ENCODE results near the gene ACTRT2.

Gene ACTRT2

GRCh38 chr1:3020263-3020909 lies 881 bp upstream of the ACTRT2 start:
- H3K27me3 ChIP-seq (ENCODE audit: control insufficient read depth, insufficient read depth, low read length), result peaks cover 15% of the 10 kb centered on the region; the same call in 1 of the 2 replicates
- H3K36me3 ChIP-seq (ENCODE audit: control insufficient read depth, insufficient read depth, low read length), result no peaks in the 10 kb centered on the region
- H3K9me3 ChIP-seq (ENCODE audit: control insufficient read depth, insufficient read depth, low read depth, low read length), result peaks cover 9% of the 10 kb centered on the region
- H3K4me3 ChIP-seq (ENCODE audit: low read depth, low read length), result no peak overlapping the region
- H3K4me1 ChIP-seq (ENCODE audit: control insufficient read depth, insufficient read depth, low read length), result peaks cover 11% of the 10 kb centered on the region
- no peak overlapping the region for H3K9ac ChIP-seq (ENCODE audit: low read length)
- no peak overlapping the region for H3K27ac ChIP-seq (ENCODE audit: low read depth, low read length)

- peaks cover 11% of the 10 kb centered on the region; the same call in 1 of the 2 replicates for H3K27me3 ChIP-seq (ENCODE audit: control insufficient read depth, insufficient read depth, low read length)
- H3K9me3 ChIP-seq (ENCODE audit: control insufficient read depth, insufficient read depth, low read depth, low read length), result peaks cover 14% of the 10 kb centered on the region
- peak overlapping the region; percentile 16 for H3K9ac ChIP-seq (ENCODE audit: low read length)
- H3K27ac ChIP-seq (ENCODE audit: low read depth, low read length), result no peak overlapping the region
- no peaks in the 10 kb centered on the region for H3K36me3 ChIP-seq (ENCODE audit: control insufficient read depth, insufficient read depth, low read length)
- H3K4me1 ChIP-seq (ENCODE audit: control insufficient read depth, insufficient read depth, low read length), result peaks cover 11% of the 10 kb centered on the region
- no peak overlapping the region for H3K4me3 ChIP-seq (ENCODE audit: low read depth, low read length)
Measured at GRCh38 chr1:3021801-3022401, 634 bp downstream of the ACTRT2 start.

- H3K9me3 ChIP-seq (ENCODE audit: control insufficient read depth, insufficient read depth, low read depth, low read length), result peaks cover 13% of the 10 kb centered on the region
- H3K4me3 ChIP-seq (ENCODE audit: low read depth, low read length), result no peak overlapping the region
- H3K27me3 ChIP-seq (ENCODE audit: control insufficient read depth, insufficient read depth, low read length), result peaks cover 16% of the 10 kb centered on the region; the same call in 1 of the 2 replicates
Measured at GRCh38 chr1:3022511-3022973, 1.3 kb downstream of the ACTRT2 start.

GRCh38 chr1:3022976-3023375 lies 1.7 kb downstream of the ACTRT2 start:
- Histone ChIP-seq H3K4me1 (ENCODE audit: control insufficient read depth, insufficient read depth, low read length) (peaks cover 11% of the 10 kb centered on the region), H3K9me3 (ENCODE audit: control insufficient read depth, insufficient read depth, low read depth, low read length) (peaks cover 9% of the 10 kb centered on the region), H3K9ac (ENCODE audit: low read length) (no peak overlapping the region), H3K27ac (ENCODE audit: low read depth, low read length) (no peak overlapping the region), H3K27me3 (ENCODE audit: control insufficient read depth, insufficient read depth, low read length) (peaks cover 19% of the 10 kb centered on the region; the same call in 1 of the 2 replicates), H3K4me3 (ENCODE audit: low read depth, low read length) (no peak overlapping the region), H3K36me3 (ENCODE audit: control insufficient read depth, insufficient read depth, low read length) (no peaks in the 10 kb centered on the region)

More at GRCh38 chr1:3022511-3022973, 1.3 kb downstream of the ACTRT2 start:
- H3K9ac ChIP-seq (ENCODE audit: low read length), result no peak overlapping the region
- peaks cover 11% of the 10 kb centered on the region for H3K4me1 ChIP-seq (ENCODE audit: control insufficient read depth, insufficient read depth, low read length)
- no peaks in the 10 kb centered on the region for H3K36me3 ChIP-seq (ENCODE audit: control insufficient read depth, insufficient read depth, low read length)
- no peak overlapping the region for H3K27ac ChIP-seq (ENCODE audit: low read depth, low read length)

GRCh38 chr1:3024019-3024418 lies 2.8 kb downstream of the ACTRT2 start:
- no peaks in the 10 kb centered on the region for H3K36me3 ChIP-seq (ENCODE audit: control insufficient read depth, insufficient read depth, low read length)
- H3K9me3 ChIP-seq (ENCODE audit: control insufficient read depth, insufficient read depth, low read depth, low read length), result peaks cover 6% of the 10 kb centered on the region; the same call in 1 of the 2 replicates
- peaks cover 20% of the 10 kb centered on the region; the same call in 1 of the 2 replicates for H3K27me3 ChIP-seq (ENCODE audit: control insufficient read depth, insufficient read depth, low read length)
- no peak overlapping the region for H3K4me3 ChIP-seq (ENCODE audit: low read depth, low read length)
- H3K9ac ChIP-seq (ENCODE audit: low read length), result no peak overlapping the region
- H3K27ac ChIP-seq (ENCODE audit: low read depth, low read length), result no peak overlapping the region
- peaks cover 11% of the 10 kb centered on the region for H3K4me1 ChIP-seq (ENCODE audit: control insufficient read depth, insufficient read depth, low read length)

- H3K4me1 ChIP-seq (ENCODE audit: control insufficient read depth, insufficient read depth, low read length), result peaks cover 11% of the 10 kb centered on the region
- H3K4me3 ChIP-seq (ENCODE audit: low read depth, low read length), result no peak overlapping the region
- H3K27me3 ChIP-seq (ENCODE audit: control insufficient read depth, insufficient read depth, low read length), result peaks cover 20% of the 10 kb centered on the region; the same call in 1 of the 2 replicates
- H3K27ac ChIP-seq (ENCODE audit: low read depth, low read length), result no peak overlapping the region
- H3K9ac ChIP-seq (ENCODE audit: low read length), result no peak overlapping the region
- H3K9me3 ChIP-seq (ENCODE audit: control insufficient read depth, insufficient read depth, low read depth, low read length), result peaks cover 6% of the 10 kb centered on the region; the same call in 1 of the 2 replicates
- no peaks in the 10 kb centered on the region for H3K36me3 ChIP-seq (ENCODE audit: control insufficient read depth, insufficient read depth, low read length)
Measured at GRCh38 chr1:3024588-3024987, 3.3 kb downstream of the ACTRT2 start.

- no peak overlapping the region for H3K9ac ChIP-seq (ENCODE audit: low read length)
- peaks cover 6% of the 10 kb centered on the region; the same call in 1 of the 2 replicates for H3K9me3 ChIP-seq (ENCODE audit: control insufficient read depth, insufficient read depth, low read depth, low read length)
- peaks cover 6% of the 10 kb centered on the region for H3K4me1 ChIP-seq (ENCODE audit: control insufficient read depth, insufficient read depth, low read length)
- no peaks in the 10 kb centered on the region for H3K36me3 ChIP-seq (ENCODE audit: control insufficient read depth, insufficient read depth, low read length)
- H3K27me3 ChIP-seq (ENCODE audit: control insufficient read depth, insufficient read depth, low read length), result peaks cover 20% of the 10 kb centered on the region; the same call in 1 of the 2 replicates
- no peak overlapping the region for H3K4me3 ChIP-seq (ENCODE audit: low read depth, low read length)
- no peak overlapping the region for H3K27ac ChIP-seq (ENCODE audit: low read depth, low read length)
Measured at GRCh38 chr1:3026124-3026523, 4.9 kb downstream of the ACTRT2 start.

GRCh38 chr1:3026581-3027391 lies 5.5 kb downstream of the ACTRT2 start:
- Histone ChIP-seq H3K4me3 (ENCODE audit: low read depth, low read length) (no peak overlapping the region), H3K4me1 (ENCODE audit: control insufficient read depth, insufficient read depth, low read length) (no peaks in the 10 kb centered on the region), H3K36me3 (ENCODE audit: control insufficient read depth, insufficient read depth, low read length) (no peaks in the 10 kb centered on the region), H3K9me3 (ENCODE audit: control insufficient read depth, insufficient read depth, low read depth, low read length) (peaks cover 6% of the 10 kb centered on the region; the same call in 1 of the 2 replicates), H3K27me3 (ENCODE audit: control insufficient read depth, insufficient read depth, low read length) (peaks cover 20% of the 10 kb centered on the region; the same call in 1 of the 2 replicates), H3K9ac (ENCODE audit: low read length) (no peak overlapping the region), H3K27ac (ENCODE audit: low read depth, low read length) (no peak overlapping the region)

- H3K27me3 ChIP-seq (ENCODE audit: control insufficient read depth, insufficient read depth, low read length), result peaks cover 20% of the 10 kb centered on the region; the same call in 1 of the 2 replicates
- peaks cover 6% of the 10 kb centered on the region; the same call in 1 of the 2 replicates for H3K9me3 ChIP-seq (ENCODE audit: control insufficient read depth, insufficient read depth, low read depth, low read length)
- no peak overlapping the region for H3K27ac ChIP-seq (ENCODE audit: low read depth, low read length)
- H3K4me1 ChIP-seq (ENCODE audit: control insufficient read depth, insufficient read depth, low read length), result no peaks in the 10 kb centered on the region
- H3K36me3 ChIP-seq (ENCODE audit: control insufficient read depth, insufficient read depth, low read length), result no peaks in the 10 kb centered on the region
- H3K9ac ChIP-seq (ENCODE audit: low read length), result no peak overlapping the region
- H3K4me3 ChIP-seq (ENCODE audit: low read depth, low read length), result no peak overlapping the region
Measured at GRCh38 chr1:3027611-3028371, 6.5 kb downstream of the ACTRT2 start.

GRCh38 chr1:3028531-3029282 lies 7.4 kb downstream of the ACTRT2 start:
- no peaks in the 10 kb centered on the region for H3K36me3 ChIP-seq (ENCODE audit: control insufficient read depth, insufficient read depth, low read length)
- H3K9me3 ChIP-seq (ENCODE audit: control insufficient read depth, insufficient read depth, low read depth, low read length), result peaks cover 6% of the 10 kb centered on the region; the same call in 1 of the 2 replicates
- H3K4me1 ChIP-seq (ENCODE audit: control insufficient read depth, insufficient read depth, low read length), result no peaks in the 10 kb centered on the region
- peaks cover 17% of the 10 kb centered on the region; the same call in 1 of the 2 replicates for H3K27me3 ChIP-seq (ENCODE audit: control insufficient read depth, insufficient read depth, low read length)
- H3K27ac ChIP-seq (ENCODE audit: low read depth, low read length), result no peak overlapping the region
- no peak overlapping the region for H3K9ac ChIP-seq (ENCODE audit: low read length)
- H3K4me3 ChIP-seq (ENCODE audit: low read depth, low read length), result no peak overlapping the region
